HG03095 (cell line): ENCODE results near the gene ITGB2.

ENCODE experiments used
- ATAC-seq: cut with Tn5 transposase; IDR thresholded peaks from one replicate; pipeline ENCODE4 v1.9.1; 2021; ENCODE audit warnings: moderate library complexity; ENCODE audit not compliant: unreplicated experiment

ITGB2 gene

GRCh38 chr21:44911384-44912157 is 9.1 kb downstream of the ITGB2 start:
- peak; percentile 59 for ATAC-seq

DNA sequence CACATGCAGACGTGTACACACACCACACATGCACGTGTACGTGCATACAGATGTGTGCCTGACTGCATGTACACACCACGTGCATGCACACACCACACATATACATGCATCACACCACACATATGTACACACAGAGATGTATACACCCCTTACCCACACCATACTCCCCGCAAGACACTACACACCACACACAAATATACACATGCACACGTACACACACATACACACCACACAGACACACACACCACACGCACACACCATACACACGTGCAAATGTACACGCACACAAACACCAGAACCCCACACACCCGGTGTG is 9.7 kb downstream of the ITGB2 start:
- ATAC-seq, result no peak

GRCh38 chr21:44910229-44911067 is 10.3 kb downstream of the ITGB2 start:
- no peak for ATAC-seq

DNA sequence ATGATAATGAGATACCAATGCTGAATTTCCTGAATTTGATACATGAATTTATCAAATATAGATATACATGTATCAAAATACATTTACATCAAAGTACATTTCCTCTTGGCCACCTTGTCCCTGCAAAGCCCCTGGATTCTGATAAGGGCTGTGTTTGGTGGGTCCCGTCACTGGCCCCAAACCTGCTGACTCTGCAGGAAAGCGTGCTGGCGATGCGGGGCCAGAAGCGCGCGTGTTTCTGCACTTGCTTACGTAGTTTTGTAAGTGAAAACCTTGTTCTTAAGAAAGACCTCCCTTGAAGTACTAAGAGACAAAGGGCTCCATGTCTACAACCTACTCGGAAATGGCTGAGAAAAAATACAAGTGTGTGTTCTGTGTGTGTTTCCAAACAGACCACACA is 11.0 kb downstream of the ITGB2 start:
- no peak for ATAC-seq

- ATAC-seq, result no peak
Observed at GRCh38 chr21:44908908-44909307, 11.8 kb downstream of the ITGB2 start.

GRCh38 chr21:44907966-44908895 is 12.5 kb downstream of the ITGB2 start:
- ATAC-seq, result no peak

DNA sequence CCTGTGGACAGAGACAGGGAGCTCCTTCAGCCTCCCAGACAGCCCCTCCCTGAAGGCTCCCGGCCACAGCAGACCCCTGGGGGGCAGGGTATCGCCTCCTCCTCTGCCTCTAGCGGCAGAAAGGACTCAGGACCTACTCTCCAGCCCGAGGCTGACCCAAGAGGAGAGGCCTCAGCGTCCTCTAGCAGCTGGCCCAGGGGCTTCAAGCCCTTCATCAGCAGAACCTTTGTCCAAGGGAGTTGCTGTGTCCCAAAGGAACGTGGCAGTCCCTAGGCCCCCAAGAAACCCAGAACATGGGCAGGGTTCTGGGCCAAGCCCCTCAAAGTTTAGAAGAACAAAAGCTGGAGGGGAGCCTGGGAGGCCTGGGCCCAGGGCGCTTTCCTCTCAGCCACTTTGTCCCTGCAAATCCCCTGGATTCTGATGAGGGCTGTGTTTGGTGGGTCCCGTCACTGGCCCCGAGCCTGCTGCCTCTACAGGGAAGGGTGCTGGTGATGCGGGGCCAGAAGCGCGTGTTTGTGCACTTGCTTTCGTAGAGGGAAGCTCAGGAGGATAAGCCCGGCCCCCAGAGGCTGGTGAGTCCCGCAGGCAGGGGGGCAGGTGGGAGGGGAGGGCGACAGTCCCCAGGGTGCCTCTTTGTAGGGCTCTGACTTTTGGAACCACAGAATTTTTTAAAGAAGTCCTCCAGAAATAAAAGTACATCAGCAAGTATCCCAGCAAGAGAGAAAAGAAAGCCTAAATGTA is 13.3 kb downstream of the ITGB2 start:
- no peak for ATAC-seq

DNA sequence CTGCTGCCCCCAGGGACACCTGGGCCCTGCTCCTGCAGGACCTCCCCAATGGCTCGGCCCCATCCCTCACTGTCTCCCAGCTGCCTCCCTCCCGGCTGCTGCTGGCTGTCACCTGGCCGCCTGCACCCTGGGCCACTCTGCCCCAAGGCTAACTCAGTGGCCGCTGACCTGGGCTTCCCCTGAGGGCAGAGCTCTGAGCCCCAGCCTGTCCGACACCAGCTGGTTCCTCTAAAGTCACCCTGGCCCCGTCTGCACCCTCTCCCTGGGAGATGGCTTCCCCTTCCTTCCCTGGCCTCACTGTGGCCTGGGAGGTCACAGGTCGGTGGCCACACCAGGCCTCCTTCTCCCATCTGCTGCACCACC is 15.0 kb downstream of the ITGB2 start:
- no peak for ATAC-seq

DNA sequence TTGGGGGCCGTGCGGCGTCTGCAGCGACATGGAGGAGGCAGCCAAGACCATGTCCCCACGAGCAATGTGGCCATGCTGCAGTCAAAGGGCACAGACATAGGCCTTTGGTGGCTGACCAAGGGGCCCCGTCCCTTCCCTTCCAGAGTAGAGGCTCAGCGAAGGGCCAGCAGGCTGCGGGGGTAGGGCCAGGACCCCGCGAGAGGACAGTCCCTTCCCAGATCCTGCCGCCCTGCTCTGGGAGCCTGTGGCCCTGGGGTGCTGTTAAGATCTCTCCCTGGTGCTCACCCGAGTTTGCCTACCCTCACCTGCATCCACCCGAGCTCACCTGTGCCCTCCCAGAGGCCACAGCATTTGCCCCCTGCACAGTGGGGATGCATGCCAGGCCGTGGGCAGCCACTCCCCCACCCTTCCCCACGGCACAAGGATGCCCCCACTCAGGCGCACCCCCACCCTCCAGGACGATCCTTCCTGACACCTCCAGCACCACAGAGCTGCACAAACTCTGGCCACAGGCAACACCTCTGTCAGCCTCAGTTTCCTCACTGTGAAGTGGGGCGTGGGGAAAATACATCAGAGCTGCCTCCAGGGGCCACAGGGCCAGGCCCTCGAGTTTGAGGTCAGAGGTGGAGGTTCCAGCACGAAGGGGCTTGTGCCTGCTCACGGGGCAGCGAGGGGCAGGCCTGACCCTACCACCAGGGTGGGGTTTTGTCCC is 15.5 kb downstream of the ITGB2 start:
- ATAC-seq, result no peak

DNA sequence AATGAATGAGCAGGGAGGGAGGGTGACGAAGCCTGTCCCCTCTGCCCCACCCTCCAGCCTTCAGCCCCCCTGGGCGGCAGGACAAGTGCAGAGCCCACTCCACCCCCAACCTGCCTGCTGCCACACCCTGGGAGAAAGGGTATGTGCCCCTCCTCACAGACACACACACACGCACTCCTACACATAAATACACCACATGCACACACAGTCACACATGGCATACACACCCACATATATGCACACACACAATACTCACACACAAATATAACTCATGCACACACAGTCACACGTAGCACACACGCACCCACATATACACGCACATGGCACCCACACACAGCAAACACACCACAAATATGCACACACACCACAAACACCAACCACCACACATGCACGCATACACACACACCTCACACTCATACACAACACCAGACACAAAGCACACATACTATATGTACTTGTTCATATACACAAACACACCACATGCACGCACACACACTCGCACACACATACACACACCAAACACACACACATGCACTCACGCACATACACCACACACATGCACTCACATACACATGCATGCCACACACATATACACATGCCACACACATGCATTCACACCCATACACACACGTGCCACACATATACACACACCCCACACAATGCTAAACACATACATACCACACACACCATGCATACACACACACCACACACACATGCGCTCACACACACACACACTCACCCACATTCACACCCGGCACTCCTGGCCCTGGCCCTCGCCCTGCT is 16.4 kb downstream of the ITGB2 start:
- no peak for ATAC-seq

GRCh38 chr21:44903689-44904088 is 17.0 kb downstream of the ITGB2 start:
- ATAC-seq, result no peak

DNA sequence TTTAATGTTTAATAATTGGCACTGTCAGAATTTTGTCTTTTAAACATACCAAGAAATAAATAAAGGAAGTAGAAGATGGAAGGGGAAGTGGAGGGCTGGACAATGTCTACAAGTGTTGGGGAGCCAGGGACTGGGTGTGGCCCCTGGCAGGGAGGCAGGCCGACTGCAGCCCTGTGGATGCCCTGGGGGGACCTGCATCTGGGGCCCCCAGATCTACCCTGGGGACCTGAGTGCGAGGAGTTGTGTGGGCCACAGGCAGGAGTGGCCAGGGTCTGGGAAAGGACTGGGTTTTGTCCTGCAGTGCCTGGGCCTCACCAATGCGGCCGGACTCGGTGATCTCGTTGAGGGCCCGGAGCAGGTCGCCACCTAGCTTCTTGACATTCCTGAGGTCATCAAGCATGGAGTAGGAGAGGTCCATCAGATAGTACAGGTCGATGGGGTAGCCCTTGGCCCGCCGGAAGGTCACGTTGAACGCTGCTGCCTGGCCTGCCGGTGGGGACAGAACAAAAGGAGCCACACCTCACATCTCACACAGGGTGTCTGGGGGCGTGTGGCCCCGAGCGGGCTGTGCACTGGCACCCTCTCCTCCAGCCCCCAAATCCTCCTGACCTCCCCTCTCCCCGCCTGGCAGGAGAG is 17.5 kb downstream of the ITGB2 start:
- no peak for ATAC-seq

GRCh38 chr21:44902268-44903049 is 18.2 kb downstream of the ITGB2 start:
- no peak for ATAC-seq

DNA sequence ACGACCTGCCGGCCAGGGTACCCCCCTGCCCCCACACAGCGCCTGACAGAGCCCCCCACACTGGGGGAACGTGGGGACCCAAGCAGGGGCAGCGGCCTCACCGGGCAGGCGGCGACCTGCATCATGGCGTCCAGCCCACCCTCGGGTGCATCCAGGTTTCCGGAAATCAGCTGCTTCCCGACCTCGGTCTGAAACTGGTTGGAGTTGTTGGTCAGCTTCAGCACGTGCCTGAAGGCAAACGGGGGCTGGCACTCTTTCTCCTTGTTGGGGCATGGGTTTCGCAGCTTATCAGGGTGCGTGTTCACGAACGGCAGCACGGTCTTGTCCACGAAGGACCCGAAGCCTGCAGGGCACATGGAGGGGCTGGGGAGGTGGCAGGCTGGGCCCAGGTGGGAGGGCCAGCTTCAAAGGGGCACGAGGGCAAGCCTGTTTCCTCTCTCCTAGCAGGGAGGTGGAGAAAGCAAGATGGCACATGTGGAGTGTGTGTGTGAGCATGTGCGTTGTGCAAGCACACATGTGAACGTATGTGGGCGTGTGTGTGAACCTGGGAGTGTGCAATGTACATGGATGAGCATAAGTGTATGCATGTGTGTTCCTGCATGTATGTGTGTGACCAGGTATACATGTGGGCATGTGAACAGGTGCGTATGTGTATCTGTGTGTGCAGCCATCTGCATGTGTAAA is 19.2 kb downstream of the ITGB2 start:
- no peak for ATAC-seq

DNA sequence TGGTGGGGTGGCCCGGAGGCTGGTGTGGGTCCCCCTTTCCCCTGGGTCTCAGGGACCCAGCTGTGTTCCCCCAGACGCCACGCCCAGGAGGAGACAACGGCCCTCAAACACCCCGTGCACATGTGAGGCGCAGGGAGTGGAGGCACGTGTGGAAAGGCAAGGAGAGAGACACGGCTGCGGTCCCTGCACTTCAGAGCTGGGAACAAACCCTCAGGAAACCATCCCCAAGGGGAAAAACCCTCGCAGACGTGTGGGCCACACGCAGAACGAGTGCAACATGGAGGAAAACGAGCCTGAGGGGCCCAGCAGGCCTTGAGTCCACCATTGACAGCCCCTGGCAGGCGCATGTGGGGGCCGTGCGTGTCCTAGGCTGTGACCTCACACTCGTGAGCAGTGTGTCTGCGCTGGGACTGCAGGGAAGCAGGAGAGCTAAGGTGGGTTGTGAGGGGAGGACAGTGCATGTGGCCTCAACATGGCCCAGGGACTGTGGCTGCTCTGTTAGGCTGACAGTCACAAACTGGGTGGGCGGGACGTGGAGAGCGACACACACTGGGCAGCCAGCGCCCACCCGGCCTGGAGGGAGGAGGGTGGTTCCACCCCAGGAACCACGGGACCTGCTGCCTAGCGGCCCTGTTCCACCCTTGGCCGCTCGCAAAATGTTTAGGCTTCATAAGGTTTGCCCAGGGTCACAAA is 20.0 kb downstream of the ITGB2 start:
- ATAC-seq, result no peak

DNA sequence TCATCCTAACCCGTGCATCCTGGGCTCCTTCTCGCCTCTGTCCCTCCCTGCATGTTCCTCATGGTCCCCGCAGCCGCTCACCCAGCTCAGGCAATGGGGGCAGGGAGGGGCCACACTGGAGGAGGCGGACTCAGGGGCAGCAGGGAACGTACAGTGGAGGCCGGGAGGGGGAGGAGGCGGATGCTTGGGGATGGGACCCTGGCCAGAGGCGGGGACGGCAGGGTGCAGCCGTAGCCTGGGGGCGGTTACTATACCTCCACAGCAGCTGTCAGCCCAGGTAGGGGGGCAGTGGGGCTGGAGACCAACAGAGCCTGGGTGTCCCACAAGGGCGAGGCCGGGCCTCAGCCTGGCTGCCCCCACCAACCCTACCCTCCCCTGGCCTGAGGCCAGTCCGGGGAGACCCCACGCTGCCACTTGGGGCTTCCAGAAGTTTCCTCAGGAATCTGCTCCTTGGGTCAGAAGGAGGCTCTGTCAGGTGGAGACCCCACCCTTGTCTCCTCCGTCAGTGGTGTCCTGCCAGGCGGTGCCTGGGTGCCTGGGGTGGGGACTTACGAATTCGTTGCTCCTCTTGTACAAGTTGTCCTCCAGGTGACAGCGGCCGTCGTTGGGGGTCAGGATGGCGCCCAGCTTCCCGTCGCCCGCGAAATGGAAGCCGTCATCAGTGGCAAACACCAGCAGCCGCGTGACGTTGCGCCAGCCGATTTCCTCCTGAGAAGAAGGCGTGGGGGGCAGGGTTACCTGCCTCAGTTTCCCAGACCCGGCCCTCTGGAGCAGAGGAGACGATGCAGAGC is 20.7 kb downstream of the ITGB2 start:
- ATAC-seq, result no peak
